Nucleus accumbens (tissue), 56 donors: ENCODE data around the gene MPC2.
"Not testable (repeated sequence)": the region's sequence is repeated elsewhere in the genome, so short reads cannot be mapped to it uniquely, and the experiment has no call there.

ENCODE experiments used
- DNase-seq, 56 donors: peaks; one replicate each; lab custom pipeline; 2025; lab: John Stamatoyannopoulos, UW

The MPC2 gene

GRCh38 chr1:167866739-167867414, 70.0 kb downstream of the MPC2 start:
- not testable (repeated sequence) for DNase-seq
